ENCODE measurements around the gene SLFN12L.
"Not testable (repeated sequence)": the region's sequence is repeated elsewhere in the genome, so short reads cannot be mapped to it uniquely, and the experiment has no call there.

SLFN12L gene

GRCh38 chr17:35537601-35538141, at the start of gene SLFN12L:
Gene SLFN12L, minus strand, starts transcription at chr17:35537678. Its CDS starts 15,314 bp downstream, at chr17:35522364.
- DNase-seq, result no peak

DNA sequence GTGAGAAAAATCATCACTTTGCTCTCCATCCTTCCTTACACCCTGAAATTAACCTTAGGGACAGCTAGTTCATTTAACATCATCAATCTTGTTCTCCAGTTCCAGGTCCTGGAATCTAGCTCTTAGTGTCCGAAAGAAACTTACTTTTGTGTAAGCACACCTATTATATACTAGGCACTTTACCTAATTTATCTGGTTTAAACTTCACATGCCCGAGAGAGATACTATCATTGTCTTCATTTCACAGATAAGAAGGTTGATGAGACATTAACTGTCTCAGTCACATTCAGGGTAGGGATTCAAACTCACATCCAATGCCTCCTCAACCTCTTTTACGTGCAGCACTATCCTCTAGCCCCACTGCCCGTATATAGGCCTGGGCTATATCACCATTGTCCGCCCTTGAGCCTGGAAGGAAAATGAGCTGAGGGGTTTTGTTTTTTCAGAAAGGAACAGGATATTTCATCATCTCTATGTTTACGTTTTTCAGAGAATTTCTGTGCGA, 49.1 kb upstream of the SLFN12L start:
- DNase-seq, result no peak

DNA sequence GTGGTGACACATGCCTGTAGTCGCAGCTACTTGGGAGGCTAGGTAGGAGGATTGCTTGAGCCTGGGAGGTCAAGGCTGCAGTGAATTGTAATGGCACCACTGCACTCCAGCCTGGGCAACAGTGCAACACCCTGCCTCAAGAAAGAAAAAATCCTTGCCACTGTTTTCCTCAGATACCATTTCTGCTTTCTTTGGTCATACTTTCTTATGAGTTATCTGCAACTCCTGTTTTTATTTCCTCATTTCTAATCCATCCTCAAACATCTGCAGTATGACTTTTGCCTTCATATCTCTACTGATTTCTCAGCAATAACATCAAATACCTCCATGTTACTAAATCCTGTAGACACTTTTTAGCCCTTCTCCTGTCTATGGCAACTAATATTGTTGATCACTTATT, 46.6 kb upstream of the SLFN12L start:
- DNase-seq, result no peak

GRCh38 chr17:35578929-35579432, 41.5 kb upstream of the SLFN12L start:
- no peak for DNase-seq

DNA sequence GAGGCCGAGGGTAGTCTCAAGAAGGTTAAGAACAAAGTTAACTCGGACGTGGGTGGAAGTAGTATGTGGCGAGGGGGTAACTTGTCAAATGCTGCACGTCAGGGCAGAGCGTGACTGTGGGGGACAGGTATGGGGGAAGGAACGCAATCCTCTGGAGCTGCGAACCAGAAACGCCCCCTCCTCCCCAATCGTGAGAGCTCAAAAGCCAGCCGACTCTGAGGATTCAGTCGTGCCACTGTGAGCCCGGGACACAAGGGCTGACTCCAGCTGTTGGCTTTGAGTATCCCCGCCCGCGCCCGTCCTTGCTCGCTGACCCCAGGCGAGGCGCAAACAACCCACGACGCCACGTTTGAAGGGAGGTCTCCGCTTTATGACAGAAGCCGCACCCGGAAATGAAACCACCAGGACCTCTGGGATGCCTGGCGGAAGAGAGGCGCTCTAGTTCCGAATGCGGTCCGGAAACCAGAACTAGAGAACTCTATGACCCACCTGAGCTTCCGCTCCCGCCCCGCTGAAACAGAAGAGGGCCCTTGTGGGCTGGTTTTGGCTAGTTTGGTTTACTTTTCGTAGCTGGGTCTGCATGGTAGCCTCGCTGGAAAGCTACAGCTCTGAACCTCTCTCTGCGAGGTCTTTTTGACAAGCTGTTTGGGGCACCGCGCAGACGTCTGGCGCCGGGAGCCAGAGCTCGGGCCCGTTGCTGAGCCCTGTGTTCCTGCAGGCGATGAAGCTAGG, 40.9 kb upstream of the SLFN12L start, which contains the start of gene PEX12:
PEX12 (minus strand) TSS at position 375 of the 732 bp plus-strand sequence. CDS start 550 bp downstream, outside the sequence.
- DNase-seq, result peak; percentile 75

DNA sequence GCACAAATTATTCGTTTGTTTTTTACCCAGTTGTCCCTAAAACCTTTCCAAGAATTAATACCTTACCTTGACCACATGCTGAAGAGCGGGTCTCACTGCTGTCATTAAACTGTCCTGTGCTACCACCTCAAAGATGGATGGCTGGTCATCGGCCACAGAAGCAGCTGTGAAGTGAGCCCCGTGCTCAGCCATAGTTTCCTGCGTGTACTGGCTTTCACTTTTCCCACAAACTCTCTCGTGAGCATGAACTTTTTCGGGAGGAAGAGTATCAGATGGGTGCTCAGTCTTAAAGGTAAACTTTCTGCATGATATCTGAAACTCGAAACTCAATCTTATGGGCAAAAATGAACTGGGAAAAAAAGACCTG, 40.3 kb upstream of the SLFN12L start:
- no peak for DNase-seq

- DNase-seq, result no peak
Observed at GRCh38 chr17:35575759-35576158, 38.3 kb upstream of the SLFN12L start.

DNA sequence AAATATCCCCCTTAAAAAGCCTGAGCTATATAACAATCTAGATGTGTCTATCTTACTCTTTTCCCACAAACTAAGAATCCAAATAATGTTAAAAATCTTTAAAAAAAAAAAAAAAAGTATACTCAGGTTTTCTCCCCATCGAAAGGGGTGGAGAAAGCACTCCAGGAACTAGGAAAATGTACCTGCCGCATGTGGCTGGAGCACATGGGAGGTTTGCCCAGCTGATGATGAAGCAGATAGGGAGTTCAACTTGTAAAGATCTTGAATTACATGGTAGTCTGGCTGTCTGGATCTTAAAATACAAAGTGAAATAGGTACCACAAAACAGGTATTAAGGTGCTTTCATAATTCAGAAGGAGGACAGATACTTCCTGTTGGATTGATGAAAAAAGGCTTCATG, 31.9 kb upstream of the SLFN12L start:
- no peak for DNase-seq

- DNase-seq, result no peak
Observed at GRCh38 chr17:35568561-35568960, 31.1 kb upstream of the SLFN12L start.

GRCh38 chr17:35566968-35567367, 29.5 kb upstream of the SLFN12L start:
- DNase-seq, result no peak

GRCh38 chr17:35563181-35563580, 25.7 kb upstream of the SLFN12L start:
- not testable (repeated sequence) for DNase-seq

DNA sequence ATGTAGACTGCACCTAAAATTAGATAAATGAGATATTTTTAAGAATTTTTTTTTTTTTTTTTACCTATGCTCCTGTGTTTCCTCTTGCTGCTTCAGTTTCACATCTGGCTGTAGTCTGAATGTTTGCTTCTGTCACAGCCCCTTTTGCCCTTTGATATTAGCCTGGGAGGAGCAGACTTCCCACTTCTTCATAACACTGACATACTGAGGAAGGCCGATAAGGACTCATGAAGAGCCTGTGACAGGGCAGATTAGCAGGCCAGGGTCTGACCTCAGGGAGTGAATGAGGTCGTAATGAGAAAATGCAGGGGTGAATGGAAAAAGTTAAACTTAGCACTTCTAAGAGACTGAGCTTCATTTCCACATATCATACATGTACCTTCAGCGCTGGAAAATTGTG, 23.2 kb upstream of the SLFN12L start, which contains the start of gene SLFN14:
SLFN14 (minus strand) TSS at position 117 of the 400 bp plus-strand sequence. CDS start 2,757 bp downstream, outside the sequence.
- DNase-seq, result no peak

DNA sequence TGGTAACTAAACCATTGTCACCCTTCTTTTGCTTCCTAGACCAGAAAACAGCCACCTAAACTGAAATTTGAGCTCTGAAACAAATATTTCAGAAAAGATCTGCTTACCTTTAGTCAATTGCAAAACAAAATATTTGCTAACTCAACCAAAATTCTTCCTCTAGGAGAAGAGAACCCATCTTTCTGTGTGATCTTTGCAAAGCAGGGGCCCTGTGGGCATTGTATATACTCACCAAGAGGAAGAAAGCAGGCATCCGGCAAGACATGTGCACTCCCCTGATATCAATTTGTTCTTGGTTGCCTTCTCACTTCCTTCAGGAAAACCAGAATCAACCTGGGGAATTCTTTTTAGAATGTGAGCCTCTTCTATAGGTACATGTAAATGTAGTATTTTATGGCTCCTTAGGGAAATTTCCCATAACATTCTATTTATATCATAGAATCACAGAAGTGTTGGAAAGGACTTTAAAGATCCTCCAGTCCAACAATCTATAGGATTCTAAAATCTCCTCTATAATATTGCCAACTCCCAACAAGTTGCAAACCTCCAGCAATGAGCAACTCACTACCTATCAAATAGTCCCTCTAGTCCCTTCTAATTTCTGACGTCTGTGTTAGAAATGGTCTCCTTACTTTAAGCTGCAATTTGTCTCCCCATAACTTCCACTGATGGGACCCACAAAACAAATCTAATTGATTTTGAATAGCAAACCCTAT, 22.2 kb upstream of the SLFN12L start:
- DNase-seq, result no peak

GRCh38 chr17:35557353-35557752, 19.9 kb upstream of the SLFN12L start:
- no peak for DNase-seq

- no peak for DNase-seq
Observed at GRCh38 chr17:35555691-35556090, 18.2 kb upstream of the SLFN12L start.

DNA sequence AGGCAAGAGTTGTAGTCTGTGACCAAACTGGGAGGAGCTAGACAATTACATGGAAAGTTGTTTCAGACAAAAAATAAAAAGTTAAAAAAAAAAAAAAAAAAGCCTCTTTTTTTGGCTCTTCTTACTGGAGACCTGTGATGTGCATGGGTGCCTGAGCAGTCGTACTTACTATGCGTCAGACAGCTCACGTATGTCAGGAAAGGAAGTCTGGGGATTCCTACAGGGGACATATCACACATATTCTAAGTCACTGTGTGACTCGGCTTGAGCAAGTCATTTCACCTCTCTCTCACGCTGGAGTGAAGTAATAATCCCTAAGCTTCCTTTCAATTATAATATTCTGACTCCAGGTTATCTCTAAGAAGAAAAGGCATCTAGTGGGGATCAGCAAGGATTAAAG, 17.2 kb upstream of the SLFN12L start:
- no peak for DNase-seq

DNA sequence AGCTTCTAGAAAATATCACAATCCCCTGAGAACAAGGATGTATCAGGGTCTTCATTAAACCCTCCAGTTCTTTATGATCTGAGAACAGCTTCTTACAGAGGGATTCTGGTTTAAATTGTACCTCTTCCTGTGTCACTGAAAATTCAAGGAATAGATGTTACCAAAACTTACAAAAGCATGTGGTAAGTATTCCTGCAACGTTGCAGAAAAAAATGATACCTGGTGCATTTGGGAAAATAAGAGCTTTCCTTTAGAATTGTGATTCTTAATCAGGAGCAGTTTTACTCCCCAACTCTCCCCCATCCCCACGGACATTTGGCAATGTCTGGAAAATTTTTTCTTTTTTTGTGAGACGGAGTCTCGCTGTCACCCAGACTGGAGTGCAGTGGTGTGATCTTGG, 15.8 kb upstream of the SLFN12L start:
- DNase-seq, result no peak

DNA sequence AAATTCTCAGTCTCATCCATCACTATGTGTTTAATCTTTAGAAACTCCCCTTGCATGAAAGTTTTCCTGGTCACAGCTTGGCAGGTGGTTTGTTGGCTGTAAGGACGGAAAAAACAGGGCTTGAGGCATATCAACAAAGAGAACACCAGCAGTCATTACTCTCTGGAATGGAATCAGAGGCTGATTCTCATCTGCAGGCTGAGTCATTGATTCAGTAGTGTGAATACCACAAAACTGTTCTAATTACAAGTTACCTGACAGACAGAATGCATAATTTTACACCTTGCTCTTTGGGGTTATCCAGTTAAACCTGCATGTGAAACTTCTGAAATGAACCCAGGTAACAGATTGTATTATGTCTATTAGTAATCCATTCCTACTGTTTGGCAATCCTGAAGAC, 11.5 kb upstream of the SLFN12L start:
- DNase-seq, result no peak

GRCh38 chr17:35548208-35548810, 10.8 kb upstream of the SLFN12L start:
- no peak for DNase-seq

- no peak for DNase-seq
Observed at GRCh38 chr17:35546487-35546886, 9.0 kb upstream of the SLFN12L start.

- DNase-seq, result no peak
Observed at GRCh38 chr17:35545150-35545549, 7.7 kb upstream of the SLFN12L start.

DNA sequence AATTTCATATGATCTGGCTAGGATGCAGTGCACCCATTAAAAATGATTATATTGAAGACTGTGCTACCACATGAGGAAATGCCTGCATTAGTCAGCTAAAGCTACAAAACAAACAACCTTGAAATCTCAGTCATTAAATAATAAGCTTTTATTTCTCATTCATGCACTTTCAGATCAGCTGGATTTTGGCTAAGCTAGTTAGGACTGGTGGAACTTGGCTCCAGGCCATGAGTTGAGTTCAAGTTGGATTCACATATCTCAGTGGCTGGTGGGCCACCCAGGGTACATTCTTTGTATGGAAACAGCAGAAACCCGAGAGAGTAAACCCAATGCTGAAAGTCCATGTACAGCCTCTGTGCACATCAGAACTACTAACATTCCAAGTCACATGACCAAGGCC, 6.4 kb upstream of the SLFN12L start:
- no peak for DNase-seq

GRCh38 chr17:35542990-35543389, 5.5 kb upstream of the SLFN12L start:
- no peak for DNase-seq

All from NCI-H524 treated with DMSO at 0.1 percent for 48 hours (cell line).